GM12878 (cell line): ENCODE results near the gene CYP26C1. TPM values are rescaled to one million over a fixed set of nuclear protein-coding genes. Genes with fewer than 3 reads are reported as not detected.

Experiments used
- ATAC-seq: fragments of 200-7000 bp; cut with Tn5 transposase; 3 replicates; pipeline ENCODE4 v1.9.1; 2020; ENCODE audit warnings: mild to moderate bottlenecking, moderate library complexity
- BruUV-seq: library from RNA; stranded (reverse); fragments of 400-500 nt; replicated peaks from 2 replicates; lab custom pipeline; 2021; lab: Mats Ljungman, UMichigan
- CTCF ChIA-PET: fragments of 300-600 bp; sonication (Branson Sonifier 250); formaldehyde crosslinking; extraction: SDS; loops from one replicate; lab custom pipeline; 2021; ENCODE audit warnings: inconsistent platforms; lab: Yijun Ruan, JAX
- POLR2A ChIA-PET: fragments of 350-600 bp; formaldehyde crosslinking; extraction: SDS; loops from one replicate; lab custom pipeline; 2021; ENCODE audit warnings: inconsistent platforms; lab: Charles Lee
- RAD21 ChIA-PET: fragments of 300-600 bp; sonication (Branson Sonifier 250); formaldehyde crosslinking; loops from one replicate; lab custom pipeline; 2023; ENCODE audit warnings: antibody characterized with exemption; ENCODE audit not compliant: unreplicated experiment; lab: Charles Lee
- SMC1A ChIA-PET: fragments of 300-600 bp; sonication (Branson Sonifier 250); formaldehyde crosslinking; loops from one replicate; lab custom pipeline; 2023; ENCODE audit not compliant: unreplicated experiment, uncharacterized antibody; lab: Charles Lee
- DNase-seq: peaks from one replicate; pipeline ENCODE4 v3.0.0-alpha.2; 2011; ENCODE audit warnings: low read depth, low spot score
- FAIRE-seq: peaks from 3 replicates; lab custom pipeline; 2011; peaks lifted over from hg19 to GRCh38; lab: Jason Lieb, UNC
- H2AFZ ChIP-seq: 2 replicates; pipeline ENCODE4 v1.6.0; 2011; ENCODE audit warnings: low read depth, low read length, control low read depth; ENCODE audit not compliant: control insufficient read depth
- H3K27ac ChIP-seq: 2 replicates; pipeline ENCODE4 v1.5.1; 2011; ENCODE audit warnings: control low read depth; ENCODE audit not compliant: control insufficient read depth, insufficient read depth
- H3K27me3 ChIP-seq, 2 experiments: replicated peaks in 1 of 2; 2 replicates each; pipeline versions ENCODE4 v1.6.0 to v1.6.1; 2011; ENCODE audit warnings: low read length in 1 of 2; ENCODE audit not compliant: control insufficient read depth in 2 of 2, insufficient read depth in 2 of 2
- H3K36me3 ChIP-seq, 2 experiments: 2 replicates each; pipeline ENCODE4 v1.5.1; 2011; ENCODE audit warnings: low read length in 1 of 2; ENCODE audit not compliant: control insufficient read depth in 2 of 2, insufficient read depth in 2 of 2
- H3K4me1 ChIP-seq: 2 replicates; pipeline ENCODE4 v1.6.1; 2011; ENCODE audit warnings: mild to moderate bottlenecking, low read length, moderate library complexity, mixed read lengths; ENCODE audit not compliant: control insufficient read depth, insufficient read depth
- H3K4me2 ChIP-seq: 2 replicates; pipeline ENCODE4 v1.6.0; 2011; ENCODE audit warnings: control low read depth; ENCODE audit not compliant: control insufficient read depth, insufficient read depth
- H3K4me3 ChIP-seq: fragments of 200-600 bp; sonication (generic); 2 replicates; pipeline ENCODE4 v1.5.1; 2016
- H3K79me2 ChIP-seq: 2 replicates; pipeline ENCODE4 v1.6.0; 2011; ENCODE audit warnings: low read length; ENCODE audit not compliant: control insufficient read depth, insufficient read depth
- H3K9ac ChIP-seq: 2 replicates; pipeline ENCODE4 v1.8.0; 2011; ENCODE audit warnings: low read length, control low read depth, mixed read lengths; ENCODE audit not compliant: control insufficient read depth, insufficient read depth
- H3K9me3 ChIP-seq: replicated peaks from 3 replicates; pipeline ENCODE4 v1.5.1; 2011; ENCODE audit warnings: mild to moderate bottlenecking, low read length; ENCODE audit not compliant: control insufficient read depth, insufficient read depth
- H4K20me1 ChIP-seq: 2 replicates; pipeline ENCODE4 v1.6.0; 2011; ENCODE audit not compliant: control insufficient read depth, insufficient read depth
- BHLHE40 ChIP-seq, 2 experiments: fragments of 450-650 bp in 1 of 2; IDR thresholded peaks; 2 replicates each; pipeline ENCODE4 v1.6.1; 2011 to 2017; ENCODE audit warnings: low read depth in 2 of 2, borderline replicate concordance in 1 of 2, improper control_type of control experiment in 1 of 2, low read length in 1 of 2, mild to moderate bottlenecking in 1 of 2
- EP300 ChIP-seq, 2 experiments: fragments of 150-350 bp in 1 of 2; IDR thresholded peaks; 2 replicates each; pipeline ENCODE4 v1.6.1; 2011 to 2012; ENCODE audit warnings: low read depth in 2 of 2, low read length in 2 of 2, borderline replicate concordance in 1 of 2, improper control_type of control experiment in 1 of 2, inconsistent platforms in 1 of 2; ENCODE audit not compliant: control insufficient read depth in 1 of 2
- FOS ChIP-seq: IDR thresholded peaks from 3 replicates; pipeline ENCODE4 v1.6.1; 2011; ENCODE audit warnings: borderline replicate concordance; ENCODE audit not compliant: insufficient read length; ENCODE audit errors: extremely low read depth
- HCFC1 ChIP-seq: fragments of 150-350 bp; IDR thresholded peaks from 2 replicates; pipeline ENCODE4 v1.6.1; 2014; ENCODE audit warnings: low read length
- MEF2B ChIP-seq: fragments of 450-650 bp; IDR thresholded peaks from 2 replicates; pipeline ENCODE4 v1.6.1; 2018; ENCODE audit warnings: mild to moderate bottlenecking, moderate library complexity; ENCODE audit not compliant: partially characterized antibody, poor library complexity, severe bottlenecking
- NFIC ChIP-seq: IDR thresholded peaks from 2 replicates; pipeline ENCODE4 v1.6.1; 2012; ENCODE audit warnings: low read depth, mild to moderate bottlenecking, inconsistent platforms, low read length, moderate library complexity
- NRF1 ChIP-seq: conservative IDR thresholded peaks from 2 replicates; pipeline ENCODE4 v1.6.1; 2011; ENCODE audit warnings: mild to moderate bottlenecking, low read depth, low read length, improper control_type of control experiment
- PAX8 ChIP-seq: fragments of 450-650 bp; IDR thresholded peaks from 2 replicates; pipeline ENCODE4 v1.6.1; 2017; ENCODE audit warnings: mild to moderate bottlenecking, moderate library complexity
- RAD21 ChIP-seq: IDR thresholded peaks from 2 replicates; pipeline ENCODE4 v1.6.1; 2011; ENCODE audit warnings: mild to moderate bottlenecking, low read depth, low read length, moderate library complexity; ENCODE audit not compliant: insufficient read depth
- REST ChIP-seq: IDR thresholded peaks from 2 replicates; pipeline ENCODE4 v1.6.1; 2012; ENCODE audit warnings: mild to moderate bottlenecking, low read depth, low read length
- USF2 ChIP-seq: IDR thresholded peaks from 2 replicates; pipeline ENCODE4 v1.6.1; 2011; ENCODE audit warnings: low read depth, low read length, improper control_type of control experiment, borderline replicate concordance
- ZNF274 ChIP-seq: IDR thresholded peaks from one replicate; pipeline ENCODE4 v1.8.0; 2011; ENCODE audit not compliant: insufficient read length, insufficient read depth
- whole genome bisulfite sequencing: methylation state at CpG from one replicate; pipeline ENCODE4 v1.1.6; 2016; ENCODE audit warnings: low lambda C conversion rate; ENCODE audit not compliant: insufficient replicate concordance, insufficient coverage; ENCODE audit errors: missing lambda C conversion rate; 5-methylcytosine and 5-hydroxymethylcytosine counted together
- in situ Hi-C: fragments of 300-500 bp; cut with MboI; formaldehyde crosslinking; loops from 9 replicates; pipeline ENCODE4 v1.14.3; 2018; ENCODE audit warnings: mixed read lengths
- intact Hi-C: fragments of 100-400 bp; cut with micrococcal nuclease; formaldehyde crosslinking; loops from one replicate; pipeline ENCODE4 v1.14.2; 2022; ENCODE audit not compliant: unreplicated experiment
- polyA plus RNA-seq, 11 experiments: library from polyadenylated mRNA; depleted of rRNA in 4 of 11; unstranded in 6 of 11; stranded (reverse) in 5 of 11; fragments of >200 nt; fragmentation: Nextera tagmentation in 4 of 11; fragmentation: Illumina TruSeq in 1 of 11; extraction: Ambion mirVana in 4 of 11; extraction: Trizol in 1 of 11; gene quantifications; 1 replicate in 1 of 11; 2 replicates in 10 of 11; pipeline versions ENCODE4 v1.2.1 to v1.2.3, GENCODE V29; 2011 to 2016; ENCODE audit warnings: inconsistent platforms in 2 of 11, missing spikeins in 2 of 11, low read depth in 1 of 11
- total RNA-seq, 4 experiments: library from RNA; depleted of rRNA in 3 of 4; stranded (reverse); fragments of >200 nt in 3 of 4; fragmentation: Illumina TruSeq in 1 of 4; extraction: Trizol in 1 of 4; gene quantifications; 2 replicates each; pipeline versions ENCODE4 v1.2.1 to v1.2.3, GENCODE V29; 2013 to 2021
- TF ChIP-seq, protein P1 (sequence below): fragments of 450-650 bp; formaldehyde crosslinking; IDR thresholded peaks from 2 replicates; pipeline ENCODE4 v1.4.0; 2020; ENCODE audit warnings: mild to moderate bottlenecking, moderate library complexity

Gene CYP26C1
- total and polyA plus RNA-seq, 10 of the 15 experiments (the other 5 are each of a cell fraction or from before 2014, with no cell fraction given), result under 0.01 to 0.08 TPM; not detected in 8

DNA sequence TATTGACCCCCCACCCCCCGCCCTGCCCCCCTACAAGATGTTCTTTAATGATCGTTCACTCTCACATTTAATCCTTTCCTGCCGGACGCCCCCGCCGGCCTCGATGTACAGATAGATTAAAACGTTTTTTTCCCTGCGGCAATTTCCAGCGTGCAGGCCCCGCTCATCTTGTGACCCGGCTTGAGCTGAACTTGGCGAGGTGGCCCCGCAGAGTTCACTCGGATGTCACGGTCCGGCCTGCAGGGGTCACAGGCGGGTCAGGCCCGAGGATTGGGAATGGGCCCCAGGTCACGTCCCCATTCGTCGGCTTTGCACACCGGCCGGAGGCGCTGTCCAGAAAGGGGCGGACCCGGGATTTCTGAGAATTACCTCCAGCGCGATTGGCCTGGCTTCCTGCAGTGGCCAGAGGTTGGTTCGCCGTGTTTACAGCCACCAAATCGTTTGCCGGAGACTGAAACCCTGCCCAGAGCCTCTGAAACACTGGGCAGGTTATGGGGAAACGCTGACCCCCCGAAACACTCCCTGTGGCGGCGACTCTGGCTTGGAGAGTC is 11.2 kb downstream of the CYP26C1 start:
- ChIA-PET RAD21 (no interaction called here), CTCF (no interaction called here), POLR2A (no interaction called here), SMC1A (no interaction called here)
- in situ Hi-C loops (no loop called here), intact Hi-C loops (loop anchor here (10.0 kb wide), 2 partner anchors 187 to 433 kb away; no protein-coding TSS in a partner anchor)
- Histone ChIP-seq H3K9ac (no peak overlapping the region), H3K4me2 (peak overlapping the region; percentile 26; the same call in 1 of the 2 replicates), H3K4me3 (no peak overlapping the region), H3K36me3 (no peaks in the 10 kb centered on the region), H3K27ac (no peak overlapping the region), H3K4me1 (peaks cover 18% of the 10 kb centered on the region), H4K20me1 (no peaks in the 10 kb centered on the region; the same call in 1 of the 2 replicates), H3K79me2 (no peaks in the 10 kb centered on the region), H3K9me3 (no peaks in the 10 kb centered on the region), H3K27me3 (peaks cover 32 to 47% of the 10 kb centered on the region in 2 experiments), H2AFZ (no peak overlapping the region)
- no peak for ATAC-seq
- no TSS peak for BruUV-seq
- WGBS, result 21% methylated on average over 37 of the region's 37 CpGs
- FAIRE-seq, result no peak
- no peak for TF ChIP-seq NFIC
- TF ChIP-seq HCFC1, result no peak
- TF ChIP-seq, protein P1, sequence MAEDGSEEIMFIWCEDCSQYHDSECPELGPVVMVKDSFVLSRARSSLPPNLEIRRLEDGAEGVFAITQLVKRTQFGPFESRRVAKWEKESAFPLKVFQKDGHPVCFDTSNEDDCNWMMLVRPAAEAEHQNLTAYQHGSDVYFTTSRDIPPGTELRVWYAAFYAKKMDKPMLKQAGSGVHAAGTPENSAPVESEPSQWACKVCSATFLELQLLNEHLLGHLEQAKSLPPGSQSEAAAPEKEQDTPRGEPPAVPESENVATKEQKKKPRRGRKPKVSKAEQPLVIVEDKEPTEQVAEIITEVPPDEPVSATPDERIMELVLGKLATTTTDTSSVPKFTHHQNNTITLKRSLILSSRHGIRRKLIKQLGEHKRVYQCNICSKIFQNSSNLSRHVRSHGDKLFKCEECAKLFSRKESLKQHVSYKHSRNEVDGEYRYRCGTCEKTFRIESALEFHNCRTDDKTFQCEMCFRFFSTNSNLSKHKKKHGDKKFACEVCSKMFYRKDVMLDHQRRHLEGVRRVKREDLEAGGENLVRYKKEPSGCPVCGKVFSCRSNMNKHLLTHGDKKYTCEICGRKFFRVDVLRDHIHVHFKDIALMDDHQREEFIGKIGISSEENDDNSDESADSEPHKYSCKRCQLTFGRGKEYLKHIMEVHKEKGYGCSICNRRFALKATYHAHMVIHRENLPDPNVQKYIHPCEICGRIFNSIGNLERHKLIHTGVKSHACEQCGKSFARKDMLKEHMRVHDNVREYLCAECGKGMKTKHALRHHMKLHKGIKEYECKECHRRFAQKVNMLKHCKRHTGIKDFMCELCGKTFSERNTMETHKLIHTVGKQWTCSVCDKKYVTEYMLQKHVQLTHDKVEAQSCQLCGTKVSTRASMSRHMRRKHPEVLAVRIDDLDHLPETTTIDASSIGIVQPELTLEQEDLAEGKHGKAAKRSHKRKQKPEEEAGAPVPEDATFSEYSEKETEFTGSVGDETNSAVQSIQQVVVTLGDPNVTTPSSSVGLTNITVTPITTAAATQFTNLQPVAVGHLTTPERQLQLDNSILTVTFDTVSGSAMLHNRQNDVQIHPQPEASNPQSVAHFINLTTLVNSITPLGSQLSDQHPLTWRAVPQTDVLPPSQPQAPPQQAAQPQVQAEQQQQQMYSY (CRISPR knock-in tag), result no peak
- no peak for TF ChIP-seq USF2
- TF ChIP-seq NRF1, result no peak
- TF ChIP-seq ZNF274, result no peak
- TF ChIP-seq FOS, result no peak
- TF ChIP-seq RAD21, result no peak
- no peak for TF ChIP-seq REST
- TF ChIP-seq EP300 (IDR thresholded peaks at IDR 0.05; ENCODE audit: borderline replicate concordance in 1 of 2, control insufficient read depth in 1 of 2, low read depth in 2 of 2, low read length in 2 of 2), result no peak
- no peak for TF ChIP-seq PAX8
- no peak for TF ChIP-seq BHLHE40 (IDR thresholded peaks at IDR 0.05; ENCODE audit: borderline replicate concordance in 1 of 2, low read depth in 2 of 2, low read length in 1 of 2)
- TF ChIP-seq MEF2B, result no peak
- no peak for DNase-seq
